Limb (tissue), 2 donors: Measurements from ENCODE around the gene SPATA24.

Experiments
- DNase-seq, 2 donors: peaks; one replicate each; pipeline ENCODE4 v3.0.0-alpha.2; 2016; ENCODE audit errors: extremely low spot score in 2 of 2

SPATA24 gene, protein sequence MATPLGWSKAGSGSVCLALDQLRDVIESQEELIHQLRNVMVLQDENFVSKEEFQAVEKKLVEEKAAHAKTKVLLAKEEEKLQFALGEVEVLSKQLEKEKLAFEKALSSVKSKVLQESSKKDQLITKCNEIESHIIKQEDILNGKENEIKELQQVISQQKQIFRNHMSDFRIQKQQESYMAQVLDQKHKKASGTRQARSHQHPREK

GRCh38 chr5:139403787-139404483 lies at the start of gene SPATA24:
TSS of gene SPATA24 (minus strand) at chr5:139404089. CDS start at chr5:139404060, 29 bp downstream.
- peak; percentile 98 for DNase-seq

DNA sequence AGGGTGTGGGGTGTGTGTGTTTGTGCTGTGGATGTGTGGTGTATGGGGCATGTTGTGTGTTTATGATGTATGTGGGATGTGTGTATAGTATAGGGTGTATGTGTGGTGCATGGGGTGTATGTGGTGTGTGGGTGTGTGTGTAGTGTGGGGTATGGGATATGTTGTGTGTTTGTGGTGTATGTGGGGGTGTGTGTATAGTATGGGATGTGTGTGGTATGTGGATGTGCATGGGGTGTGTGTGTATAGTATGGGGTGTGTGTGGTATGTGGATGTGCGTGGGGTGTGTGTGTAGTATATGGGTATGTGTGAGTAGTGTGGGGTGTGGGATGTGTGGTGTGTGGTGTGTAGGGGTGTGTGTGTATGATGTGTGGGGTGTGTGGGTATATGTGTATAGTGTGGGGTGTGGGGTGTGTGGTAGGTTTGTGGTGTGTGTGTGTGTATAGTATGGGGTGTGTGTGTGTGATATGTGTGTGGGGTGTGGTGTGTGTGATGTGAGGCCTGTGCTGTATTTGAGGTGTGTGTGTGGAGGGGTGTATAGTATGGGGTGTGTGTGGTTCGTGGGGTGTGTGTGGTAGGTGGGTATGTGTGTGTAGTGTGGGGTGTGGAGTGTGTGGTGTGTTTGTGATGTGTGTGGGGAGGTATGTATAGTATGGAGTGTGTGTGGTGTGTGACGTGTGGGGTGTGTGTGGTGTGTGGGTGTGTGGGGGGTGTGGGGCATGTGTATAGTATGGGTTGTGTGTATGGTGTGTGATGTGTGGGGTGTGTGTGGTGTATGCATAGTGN lies 48.2 kb upstream of the SPATA24 start:
- DNase-seq, result no peak

DNA sequence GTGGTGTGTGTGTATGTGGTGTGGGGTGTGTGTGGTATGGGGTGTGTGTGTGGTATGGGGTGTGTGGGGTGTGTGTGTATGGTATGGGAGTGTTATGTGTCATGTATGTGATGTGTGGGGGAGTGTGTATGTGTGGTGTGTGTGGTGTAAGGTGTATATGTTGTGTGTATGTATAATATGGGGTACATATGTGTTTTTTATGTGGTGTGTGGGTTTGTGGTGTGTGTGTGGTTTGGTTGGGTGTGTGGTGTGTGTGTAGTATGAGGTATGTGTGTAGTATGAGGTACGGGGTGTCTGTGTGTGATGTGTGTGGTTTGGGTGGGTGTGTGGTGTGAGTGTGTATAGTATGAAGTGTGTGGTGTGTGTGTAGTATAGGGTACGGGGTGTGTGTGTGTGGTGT lies 47.3 kb upstream of the SPATA24 start:
- no peak for DNase-seq

GRCh38 chr5:139446956-139447779 lies 43.3 kb upstream of the SPATA24 start:
- no peak for DNase-seq

DNA sequence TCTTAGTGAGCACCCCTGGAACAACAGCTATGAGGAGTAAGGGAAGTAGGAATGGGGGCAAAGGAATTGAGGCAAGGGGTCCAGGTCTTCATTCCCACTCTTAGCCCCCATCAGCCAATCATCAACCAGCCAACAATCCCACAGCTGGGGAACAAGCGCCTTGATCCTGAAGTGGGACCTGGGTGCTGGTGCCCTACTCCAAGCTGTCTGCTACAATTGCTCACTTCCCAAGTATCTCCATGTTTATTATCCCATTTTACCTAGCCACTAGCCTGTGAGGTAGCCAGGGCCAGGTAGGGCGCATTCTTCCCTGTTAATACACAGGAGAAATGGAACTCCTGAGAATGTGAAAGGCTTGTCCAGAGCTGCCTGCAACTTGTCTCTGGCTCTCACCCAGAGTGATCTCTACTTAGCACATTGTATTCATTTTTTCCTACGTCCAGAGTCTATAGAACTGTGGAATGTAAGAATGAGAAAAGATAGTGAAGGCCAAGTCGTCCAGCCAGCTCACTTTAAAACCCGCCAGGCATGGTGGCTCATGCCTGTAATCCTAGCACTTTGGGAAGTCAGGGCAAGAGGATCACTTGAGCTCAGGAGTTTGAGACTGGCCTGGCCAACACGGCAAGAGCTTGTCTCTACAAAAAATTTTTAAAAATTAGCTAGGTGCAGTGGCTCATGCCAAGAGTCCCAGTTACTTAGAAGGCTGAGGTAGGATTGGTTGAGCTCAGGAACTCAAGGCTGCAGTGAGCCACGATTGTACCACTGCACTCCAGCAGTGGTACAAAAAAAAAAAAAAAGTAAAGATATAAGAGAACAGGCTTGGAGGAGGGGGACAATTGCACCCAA lies 41.7 kb upstream of the SPATA24 start:
- peak in 1 of 2 donors; percentile 30 for DNase-seq

- DNase-seq, result no peak
These were observed 40.1 kb upstream of the SPATA24 start for GRCh38 chr5:139443831-139444453.

GRCh38 chr5:139440416-139440815 lies 36.5 kb upstream of the SPATA24 start:
- peak in 1 of 2 donors; percentile 6 for DNase-seq

GRCh38 chr5:139439013-139439903 lies 35.4 kb upstream of the SPATA24 start, which contains the start of gene DNAJC18:
TSS of gene DNAJC18 (minus strand) at chr5:139439525. CDS start at chr5:139439445, 80 bp downstream.
- peak; percentile 92 to 98 for DNase-seq

GRCh38 chr5:139438707-139439012 lies 34.8 kb upstream of the SPATA24 start:
- no peak for DNase-seq

DNA sequence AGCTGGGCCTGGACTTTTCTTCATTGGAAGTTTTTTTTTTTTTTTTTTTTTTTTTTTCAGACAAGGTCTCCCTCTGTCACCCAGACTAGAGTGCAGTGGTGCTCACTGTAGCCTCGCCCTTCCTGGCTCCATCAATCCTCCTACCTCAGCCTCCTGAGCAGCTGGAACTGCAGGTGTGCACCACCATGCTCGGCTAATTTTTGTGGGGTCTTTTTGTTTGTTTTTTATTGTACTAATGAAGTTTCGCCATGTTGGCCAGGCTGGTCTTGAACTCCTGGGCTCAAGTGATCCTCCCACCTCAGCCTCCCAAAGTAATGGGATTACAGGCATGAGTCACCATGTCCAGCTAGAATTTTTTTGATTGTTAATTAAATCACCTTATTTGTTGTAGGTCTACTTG lies 31.8 kb upstream of the SPATA24 start:
- no peak for DNase-seq

GRCh38 chr5:139431706-139432105 lies 27.8 kb upstream of the SPATA24 start:
- no peak for DNase-seq

DNA sequence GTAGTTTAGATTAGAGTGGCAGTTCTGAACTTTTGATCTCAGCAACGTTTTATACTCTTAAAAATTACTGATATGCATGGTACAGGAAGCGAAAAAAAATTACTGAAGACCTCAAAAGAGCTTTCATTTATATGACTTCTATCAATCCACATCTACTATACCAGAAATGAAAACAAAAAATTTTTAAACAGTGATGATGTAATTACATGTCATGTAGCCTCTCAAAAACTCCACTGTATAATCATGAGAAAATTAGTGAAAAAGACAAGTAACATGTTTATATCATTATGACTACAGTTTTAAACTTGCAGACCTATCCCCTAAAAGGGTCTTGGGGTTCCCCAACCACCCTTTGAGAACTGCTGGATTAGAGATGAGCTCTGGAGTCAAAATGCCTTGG lies 26.1 kb upstream of the SPATA24 start:
- DNase-seq, result no peak

GRCh38 chr5:139426203-139426885 lies 22.5 kb upstream of the SPATA24 start:
- DNase-seq, result no peak

DNA sequence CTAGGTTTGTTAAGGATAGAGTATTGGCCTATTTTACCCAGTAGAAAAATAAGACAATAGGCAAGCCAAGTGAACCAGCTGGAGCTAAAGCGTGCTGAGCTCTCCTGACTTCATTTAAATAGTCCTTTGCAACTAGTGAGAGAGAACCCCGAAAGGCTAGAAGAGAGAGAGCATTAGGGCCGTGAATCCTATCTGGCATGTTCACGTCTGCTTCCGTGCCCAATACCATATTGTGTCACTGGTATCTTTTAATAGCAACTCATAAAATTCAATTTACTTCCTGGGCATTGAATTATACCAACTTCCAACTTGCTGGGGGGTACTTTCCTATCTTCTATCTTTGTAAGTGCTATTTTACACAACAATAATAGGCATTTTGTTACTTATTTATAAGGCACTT lies 21.6 kb upstream of the SPATA24 start:
- DNase-seq, result no peak

DNA sequence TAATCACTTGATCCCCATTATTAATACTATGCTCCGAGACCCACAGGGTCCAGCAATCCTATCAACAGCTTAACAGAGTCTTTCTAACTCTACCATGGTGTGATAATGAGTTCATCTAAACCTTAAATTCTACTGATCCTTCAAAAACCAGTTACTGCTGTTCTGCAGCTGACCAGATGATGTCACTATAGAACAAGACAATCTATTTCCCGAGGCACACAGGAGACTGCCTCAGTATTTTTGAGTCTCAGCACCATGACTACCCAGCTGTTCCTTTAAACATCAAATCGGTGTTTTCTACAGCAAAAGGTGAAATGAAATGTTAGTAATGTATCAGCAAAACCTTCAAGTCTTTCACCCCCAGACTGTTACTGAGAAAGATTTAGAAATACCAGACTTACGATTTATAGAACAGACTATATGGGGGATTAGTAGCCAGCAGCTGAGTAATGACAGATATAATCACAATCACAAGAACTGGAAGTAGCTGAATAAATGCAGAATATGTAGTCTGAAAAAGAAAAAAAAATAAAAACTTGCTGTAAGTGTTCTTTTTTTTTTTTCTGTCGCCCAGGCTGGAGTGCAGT lies 18.5 kb upstream of the SPATA24 start:
- DNase-seq, result peak; percentile 55 to 82

- no peak for DNase-seq
These were observed 15.6 kb upstream of the SPATA24 start for GRCh38 chr5:139419226-139420192.

DNA sequence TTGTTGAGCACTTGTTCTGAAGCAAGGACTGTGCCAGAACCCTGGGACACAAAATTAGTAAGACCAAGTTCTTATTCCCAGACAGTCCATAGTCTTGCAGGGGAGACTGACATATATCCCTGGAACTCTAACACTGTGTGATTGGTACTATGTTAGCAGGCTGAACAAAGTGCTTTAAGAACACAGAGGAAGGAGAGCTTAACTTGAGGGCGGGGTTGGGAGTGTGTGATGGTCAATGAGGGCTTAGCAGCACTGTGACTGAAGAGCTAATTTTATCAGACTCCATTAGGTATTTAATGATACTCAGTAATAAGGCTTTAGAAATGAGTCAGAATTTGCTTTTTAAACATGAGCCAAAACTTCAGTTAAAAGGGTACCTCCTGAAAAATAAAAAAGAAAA lies 14.9 kb upstream of the SPATA24 start:
- no peak for DNase-seq
